Liver (tissue), 3 donors: ENCODE data around the gene SH3BGRL.

Experiments
- FOXA1 ChIP-seq: IDR thresholded peaks from 2 replicates; pipeline ENCODE4 v1.6.1; 2016; ENCODE audit warnings: antibody characterized with exemption
- GABPA ChIP-seq, 2 donors: IDR thresholded peaks in 1 of 2; conservative IDR thresholded peaks in 1 of 2; 2 replicates each; pipeline ENCODE4 v1.6.1; 2016; ENCODE audit warnings: antibody characterized with exemption in 2 of 2, mild to moderate bottlenecking in 1 of 2, moderate library complexity in 1 of 2
- RAD21 ChIP-seq, 2 donors: IDR thresholded peaks; 2 replicates each; pipeline ENCODE4 v1.6.1; 2016; ENCODE audit warnings: antibody characterized with exemption in 2 of 2, mild to moderate bottlenecking in 2 of 2
- RXRA ChIP-seq, 2 donors: IDR thresholded peaks; 2 replicates each; pipeline ENCODE4 v1.6.1; 2017 to 2018; ENCODE audit warnings: antibody characterized with exemption in 2 of 2, mild to moderate bottlenecking in 1 of 2
- SP1 ChIP-seq: IDR thresholded peaks from 2 replicates; pipeline ENCODE4 v1.6.1; 2018; ENCODE audit warnings: antibody characterized with exemption, mild to moderate bottlenecking
- YY1 ChIP-seq: IDR thresholded peaks from 2 replicates; pipeline ENCODE4 v1.6.1; 2016; ENCODE audit warnings: antibody characterized with exemption, mild to moderate bottlenecking
- TF ChIP-seq, protein P1 (sequence below): fragments of 150-350 bp; IDR thresholded peaks from 2 replicates; pipeline ENCODE4 v1.5.1; 2017; ENCODE audit warnings: improper control_type of control experiment, low read depth, low read length; ENCODE audit not compliant: missing input control
- TF ChIP-seq, protein P2 (sequence below): IDR thresholded peaks from 2 replicates; pipeline ENCODE4 v1.6.1; 2016; ENCODE audit warnings: antibody characterized with exemption
- TF ChIP-seq, protein P3 (sequence below): IDR thresholded peaks from 2 replicates; pipeline ENCODE4 v1.6.1; 2016; ENCODE audit warnings: antibody characterized with exemption, mild to moderate bottlenecking
- TF ChIP-seq, protein P4 (sequence below): IDR thresholded peaks from 2 replicates; pipeline ENCODE4 v1.6.1; 2016; ENCODE audit warnings: antibody characterized with exemption
- TF ChIP-seq, protein P5 (sequence below): IDR thresholded peaks from 2 replicates; pipeline ENCODE4 v1.6.1; 2016; ENCODE audit warnings: antibody characterized with exemption
- donor health status: healthy.
- donor health status: healthy.

DNA sequence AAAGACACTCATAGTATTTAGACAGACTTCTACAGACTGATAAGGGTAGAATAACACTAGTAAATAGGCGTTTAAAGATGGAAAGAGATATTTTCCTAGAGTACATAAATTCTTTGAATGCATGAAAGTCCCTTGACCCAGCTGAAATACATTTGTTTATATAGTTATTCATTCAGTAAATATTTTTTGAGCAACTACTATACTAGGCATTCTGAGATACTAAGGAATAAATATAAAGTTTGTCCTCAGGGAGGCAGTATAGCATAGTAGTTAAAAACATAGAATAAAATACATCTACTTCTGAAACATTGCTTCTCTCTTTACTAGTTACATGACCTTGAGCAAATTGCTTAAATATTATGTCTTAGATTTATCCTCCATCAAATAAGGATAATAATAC, 27.6 kb upstream of the SH3BGRL start:
- TF ChIP-seq, protein P1, sequence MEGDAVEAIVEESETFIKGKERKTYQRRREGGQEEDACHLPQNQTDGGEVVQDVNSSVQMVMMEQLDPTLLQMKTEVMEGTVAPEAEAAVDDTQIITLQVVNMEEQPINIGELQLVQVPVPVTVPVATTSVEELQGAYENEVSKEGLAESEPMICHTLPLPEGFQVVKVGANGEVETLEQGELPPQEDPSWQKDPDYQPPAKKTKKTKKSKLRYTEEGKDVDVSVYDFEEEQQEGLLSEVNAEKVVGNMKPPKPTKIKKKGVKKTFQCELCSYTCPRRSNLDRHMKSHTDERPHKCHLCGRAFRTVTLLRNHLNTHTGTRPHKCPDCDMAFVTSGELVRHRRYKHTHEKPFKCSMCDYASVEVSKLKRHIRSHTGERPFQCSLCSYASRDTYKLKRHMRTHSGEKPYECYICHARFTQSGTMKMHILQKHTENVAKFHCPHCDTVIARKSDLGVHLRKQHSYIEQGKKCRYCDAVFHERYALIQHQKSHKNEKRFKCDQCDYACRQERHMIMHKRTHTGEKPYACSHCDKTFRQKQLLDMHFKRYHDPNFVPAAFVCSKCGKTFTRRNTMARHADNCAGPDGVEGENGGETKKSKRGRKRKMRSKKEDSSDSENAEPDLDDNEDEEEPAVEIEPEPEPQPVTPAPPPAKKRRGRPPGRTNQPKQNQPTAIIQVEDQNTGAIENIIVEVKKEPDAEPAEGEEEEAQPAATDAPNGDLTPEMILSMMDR: no peak
- TF ChIP-seq, protein P2, sequence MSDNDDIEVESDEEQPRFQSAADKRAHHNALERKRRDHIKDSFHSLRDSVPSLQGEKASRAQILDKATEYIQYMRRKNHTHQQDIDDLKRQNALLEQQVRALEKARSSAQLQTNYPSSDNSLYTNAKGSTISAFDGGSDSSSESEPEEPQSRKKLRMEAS: no peak
- TF ChIP-seq YY1: no peak
- peak; percentile 55 to 67 for TF ChIP-seq RAD21 (IDR thresholded peaks at IDR 0.05)
- TF ChIP-seq, protein P3, sequence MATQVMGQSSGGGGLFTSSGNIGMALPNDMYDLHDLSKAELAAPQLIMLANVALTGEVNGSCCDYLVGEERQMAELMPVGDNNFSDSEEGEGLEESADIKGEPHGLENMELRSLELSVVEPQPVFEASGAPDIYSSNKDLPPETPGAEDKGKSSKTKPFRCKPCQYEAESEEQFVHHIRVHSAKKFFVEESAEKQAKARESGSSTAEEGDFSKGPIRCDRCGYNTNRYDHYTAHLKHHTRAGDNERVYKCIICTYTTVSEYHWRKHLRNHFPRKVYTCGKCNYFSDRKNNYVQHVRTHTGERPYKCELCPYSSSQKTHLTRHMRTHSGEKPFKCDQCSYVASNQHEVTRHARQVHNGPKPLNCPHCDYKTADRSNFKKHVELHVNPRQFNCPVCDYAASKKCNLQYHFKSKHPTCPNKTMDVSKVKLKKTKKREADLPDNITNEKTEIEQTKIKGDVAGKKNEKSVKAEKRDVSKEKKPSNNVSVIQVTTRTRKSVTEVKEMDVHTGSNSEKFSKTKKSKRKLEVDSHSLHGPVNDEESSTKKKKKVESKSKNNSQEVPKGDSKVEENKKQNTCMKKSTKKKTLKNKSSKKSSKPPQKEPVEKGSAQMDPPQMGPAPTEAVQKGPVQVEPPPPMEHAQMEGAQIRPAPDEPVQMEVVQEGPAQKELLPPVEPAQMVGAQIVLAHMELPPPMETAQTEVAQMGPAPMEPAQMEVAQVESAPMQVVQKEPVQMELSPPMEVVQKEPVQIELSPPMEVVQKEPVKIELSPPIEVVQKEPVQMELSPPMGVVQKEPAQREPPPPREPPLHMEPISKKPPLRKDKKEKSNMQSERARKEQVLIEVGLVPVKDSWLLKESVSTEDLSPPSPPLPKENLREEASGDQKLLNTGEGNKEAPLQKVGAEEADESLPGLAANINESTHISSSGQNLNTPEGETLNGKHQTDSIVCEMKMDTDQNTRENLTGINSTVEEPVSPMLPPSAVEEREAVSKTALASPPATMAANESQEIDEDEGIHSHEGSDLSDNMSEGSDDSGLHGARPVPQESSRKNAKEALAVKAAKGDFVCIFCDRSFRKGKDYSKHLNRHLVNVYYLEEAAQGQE: no peak
- TF ChIP-seq FOXA1: no peak
- no peak for TF ChIP-seq RXRA (IDR thresholded peaks at IDR 0.05)
- TF ChIP-seq, protein P4, sequence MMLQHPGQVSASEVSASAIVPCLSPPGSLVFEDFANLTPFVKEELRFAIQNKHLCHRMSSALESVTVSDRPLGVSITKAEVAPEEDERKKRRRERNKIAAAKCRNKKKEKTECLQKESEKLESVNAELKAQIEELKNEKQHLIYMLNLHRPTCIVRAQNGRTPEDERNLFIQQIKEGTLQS: no peak
- no peak for TF ChIP-seq SP1
- no peak for TF ChIP-seq GABPA (IDR thresholded peaks at IDR 0.05 in 1 of 2, conservative IDR thresholded peaks at IDR 0.05 in 1 of 2)
- TF ChIP-seq, protein P5, sequence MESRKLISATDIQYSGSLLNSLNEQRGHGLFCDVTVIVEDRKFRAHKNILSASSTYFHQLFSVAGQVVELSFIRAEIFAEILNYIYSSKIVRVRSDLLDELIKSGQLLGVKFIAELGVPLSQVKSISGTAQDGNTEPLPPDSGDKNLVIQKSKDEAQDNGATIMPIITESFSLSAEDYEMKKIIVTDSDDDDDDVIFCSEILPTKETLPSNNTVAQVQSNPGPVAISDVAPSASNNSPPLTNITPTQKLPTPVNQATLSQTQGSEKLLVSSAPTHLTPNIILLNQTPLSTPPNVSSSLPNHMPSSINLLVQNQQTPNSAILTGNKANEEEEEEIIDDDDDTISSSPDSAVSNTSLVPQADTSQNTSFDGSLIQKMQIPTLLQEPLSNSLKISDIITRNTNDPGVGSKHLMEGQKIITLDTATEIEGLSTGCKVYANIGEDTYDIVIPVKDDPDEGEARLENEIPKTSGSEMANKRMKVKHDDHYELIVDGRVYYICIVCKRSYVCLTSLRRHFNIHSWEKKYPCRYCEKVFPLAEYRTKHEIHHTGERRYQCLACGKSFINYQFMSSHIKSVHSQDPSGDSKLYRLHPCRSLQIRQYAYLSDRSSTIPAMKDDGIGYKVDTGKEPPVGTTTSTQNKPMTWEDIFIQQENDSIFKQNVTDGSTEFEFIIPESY: no peak
